Measurements from ENCODE around the gene CA12. TPM values are rescaled to one million over a fixed set of nuclear protein-coding genes. Genes with fewer than 3 reads are reported as not detected.

Gene CA12
- total RNA-seq, 1 experiment from 2014 or later = 19.8 TPM

DNA sequence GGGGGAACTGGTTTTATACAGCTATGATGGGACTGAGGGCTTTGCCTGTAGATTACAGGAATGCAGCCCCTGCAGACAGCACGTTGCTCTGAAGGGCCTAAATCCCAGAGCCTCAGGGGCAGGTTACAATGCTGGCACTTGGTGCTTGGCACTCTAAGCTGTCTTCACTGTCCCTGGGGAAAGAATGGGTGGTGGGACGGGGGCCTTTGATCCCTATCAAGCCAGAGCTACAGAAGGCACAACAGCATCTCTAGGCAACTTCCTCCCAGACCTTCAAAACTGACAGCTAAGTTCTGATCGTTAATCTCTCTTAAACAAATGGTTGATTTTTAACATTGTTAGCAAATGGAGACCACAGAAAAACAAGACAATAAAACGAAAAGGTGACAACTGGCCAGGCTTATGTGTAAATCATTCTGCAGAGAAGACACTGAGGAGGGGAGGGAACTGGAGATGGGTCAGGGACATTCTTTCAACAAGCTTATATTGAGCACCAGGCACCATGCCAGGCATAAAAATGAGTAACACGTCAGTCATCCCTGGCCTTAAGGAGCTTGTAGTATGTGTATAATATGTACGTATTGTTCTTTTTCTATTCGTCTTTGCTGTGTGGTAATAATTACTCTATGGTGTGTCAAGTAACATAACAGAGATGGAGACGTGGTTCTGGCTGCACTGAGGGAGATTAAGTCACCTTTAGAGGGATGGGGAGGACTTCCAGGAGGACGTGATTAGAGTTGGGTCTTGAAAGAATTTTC lies 49.1 kb downstream of the CA12 start:
- POLR2A ChIA-PET (ENCODE audit: unreplicated experiment) = no interaction called here
- peak overlapping the region; percentile 63 for H3K27ac ChIP-seq (ENCODE audit: low read length)
- TF ChIP-seq EZH2 (IDR thresholded peaks at IDR 0.05; ENCODE audit: low read length, unreplicated experiment) = no peak
- TF ChIP-seq EZH2phosphoT487 (IDR thresholded peaks at IDR 0.05; ENCODE audit: borderline replicate concordance, low read length) = no peak
- no peak for TF ChIP-seq CTCF (conservative IDR thresholded peaks at IDR 0.05; ENCODE audit: low read depth, low read length)
- H3K9me3 ChIP-seq (ENCODE audit: low read length) = no peaks in the 10 kb centered on the region
- H4K20me1 ChIP-seq (ENCODE audit: low read length) = no peaks in the 10 kb centered on the region
- ATAC-seq (peak; percentile 91), DNase-seq (peak; percentile 98)
- no TSS peak for BruUV-seq (replicated peaks)
- H3K9me2 ChIP-seq (replicated peaks; ENCODE audit: low read length) = no peaks in the 10 kb centered on the region
- H3K79me2 ChIP-seq (ENCODE audit: low read length) = no peaks in the 10 kb centered on the region
- H3K4me2 ChIP-seq (ENCODE audit: low read length) = peak overlapping the region; percentile 30; the same call in 1 of the 2 replicates
- H3F3A ChIP-seq (ENCODE audit: low read length, unreplicated experiment) = no peaks in the 10 kb centered on the region
- H3K36me3 ChIP-seq (ENCODE audit: low read depth, low read length) = no peaks in the 10 kb centered on the region
- no peak overlapping the region for H2AFZ ChIP-seq (ENCODE audit: low read length)
- peaks cover 28% of the 10 kb centered on the region for H3K4me1 ChIP-seq (ENCODE audit: insufficient read depth, low read length)
- H3K27me3 ChIP-seq (ENCODE audit: low read length) = no peaks in the 10 kb centered on the region
- CTCF ChIA-PET = no interaction called here
- no peak overlapping the region for H3K4me3 ChIP-seq (ENCODE audit: low read length)
- no peak overlapping the region for H3K9ac ChIP-seq (ENCODE audit: low read length)
- intact Hi-C loops (cut with micrococcal nuclease) = loop anchor here (5.0 kb wide), 1 partner anchor 50 kb away; the partner anchor contains the start of gene CA12

- Histone ChIP-seq H3F3A (ENCODE audit: low read length, unreplicated experiment) (no peaks in the 10 kb centered on the region), H3K36me3 (ENCODE audit: low read depth, low read length) (no peaks in the 10 kb centered on the region), H3K9me2 (replicated peaks; ENCODE audit: low read length) (no peaks in the 10 kb centered on the region), H3K27me3 (ENCODE audit: low read length) (no peaks in the 10 kb centered on the region), H3K79me2 (ENCODE audit: low read length) (no peaks in the 10 kb centered on the region), H3K4me2 (ENCODE audit: low read length) (peak overlapping the region; percentile 30), H4K20me1 (ENCODE audit: low read length) (no peaks in the 10 kb centered on the region), H3K9me3 (ENCODE audit: low read length) (no peaks in the 10 kb centered on the region), H3K4me3 (ENCODE audit: low read length) (no peak overlapping the region), H3K9ac (ENCODE audit: low read length) (no peak overlapping the region; the same call in 1 of the 2 replicates), H2AFZ (ENCODE audit: low read length) (peak overlapping the region; percentile 19; the same call in 1 of the 2 replicates), H3K4me1 (ENCODE audit: insufficient read depth, low read length) (peaks cover 28% of the 10 kb centered on the region), H3K27ac (ENCODE audit: low read length) (peak overlapping the region; percentile 63)
- CTCF ChIA-PET = no interaction called here
- TF ChIP-seq CTCF (conservative IDR thresholded peaks at IDR 0.05; ENCODE audit: low read depth, low read length) = no peak
- no peak for TF ChIP-seq EZH2 (IDR thresholded peaks at IDR 0.05; ENCODE audit: low read length, unreplicated experiment)
- TF ChIP-seq EZH2phosphoT487 (IDR thresholded peaks at IDR 0.05; ENCODE audit: borderline replicate concordance, low read length) = no peak
- ATAC-seq = peak; percentile 59
- peak; percentile 67 for DNase-seq
- POLR2A ChIA-PET (ENCODE audit: unreplicated experiment) = no interaction called here
- intact Hi-C loops (cut with micrococcal nuclease) = loop anchor here (5.0 kb wide), 1 partner anchor 51 kb away; the partner anchor contains the start of gene CA12
- BruUV-seq (replicated peaks) = no TSS peak
Measured at GRCh38 chr15:63331456-63331855, 50.2 kb downstream of the CA12 start.

DNA sequence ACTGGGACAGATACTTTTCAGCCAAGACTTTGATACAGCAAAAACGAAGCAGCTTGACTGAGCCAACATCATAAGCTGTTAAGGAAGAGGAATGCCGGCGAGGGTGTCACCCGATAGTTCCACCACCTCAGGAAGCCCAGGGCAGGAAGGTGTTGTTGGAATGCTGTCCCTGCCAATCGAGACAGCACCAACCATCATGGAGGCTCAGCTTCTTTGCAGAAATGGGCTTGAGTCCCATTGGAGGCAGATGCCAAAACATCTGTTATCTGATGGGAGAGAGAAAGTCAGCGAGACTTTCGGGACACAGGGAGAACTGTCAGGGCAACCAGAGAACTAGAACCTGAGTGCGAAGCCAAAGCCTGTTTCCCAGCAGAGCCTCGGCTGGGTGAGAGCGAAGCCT lies 50.7 kb downstream of the CA12 start:
- intact Hi-C loops (cut with micrococcal nuclease) = loop anchor here (5.0 kb wide), 1 partner anchor 51 kb away; the partner anchor contains the start of gene CA12
- DNase-seq (no peak), ATAC-seq (no peak)
- TF ChIP-seq CTCF (conservative IDR thresholded peaks at IDR 0.05; ENCODE audit: low read depth, low read length) = no peak
- no peak for TF ChIP-seq EZH2phosphoT487 (IDR thresholded peaks at IDR 0.05; ENCODE audit: borderline replicate concordance, low read length)
- TF ChIP-seq EZH2 (IDR thresholded peaks at IDR 0.05; ENCODE audit: low read length, unreplicated experiment) = no peak
- Histone ChIP-seq H4K20me1 (ENCODE audit: low read length) (no peaks in the 10 kb centered on the region), H3K4me1 (ENCODE audit: insufficient read depth, low read length) (peaks cover 28% of the 10 kb centered on the region), H3K79me2 (ENCODE audit: low read length) (no peaks in the 10 kb centered on the region), H3K9ac (ENCODE audit: low read length) (no peak overlapping the region; the same call in 1 of the 2 replicates), H3K4me3 (ENCODE audit: low read length) (no peak overlapping the region), H3K36me3 (ENCODE audit: low read depth, low read length) (no peaks in the 10 kb centered on the region), H3K9me2 (replicated peaks; ENCODE audit: low read length) (no peaks in the 10 kb centered on the region), H3F3A (ENCODE audit: low read length, unreplicated experiment) (no peaks in the 10 kb centered on the region), H3K27ac (ENCODE audit: low read length) (peak overlapping the region; percentile 63), H3K27me3 (ENCODE audit: low read length) (no peaks in the 10 kb centered on the region), H2AFZ (ENCODE audit: low read length) (peak overlapping the region; percentile 19; the same call in 1 of the 2 replicates), H3K4me2 (ENCODE audit: low read length) (no peak overlapping the region), H3K9me3 (ENCODE audit: low read length) (no peaks in the 10 kb centered on the region)
- ChIA-PET CTCF (no interaction called here), POLR2A (ENCODE audit: unreplicated experiment) (no interaction called here)
- BruUV-seq (replicated peaks) = no TSS peak

Measured in PC-3 (cell line).